GM18520 (cell line): ENCODE data around the gene FGF9.

Experiments
- ATAC-seq: cut with Tn5 transposase; IDR thresholded peaks from one replicate; pipeline ENCODE4 v1.9.1; 2021; ENCODE audit not compliant: unreplicated experiment

The FGF9 gene

DNA sequence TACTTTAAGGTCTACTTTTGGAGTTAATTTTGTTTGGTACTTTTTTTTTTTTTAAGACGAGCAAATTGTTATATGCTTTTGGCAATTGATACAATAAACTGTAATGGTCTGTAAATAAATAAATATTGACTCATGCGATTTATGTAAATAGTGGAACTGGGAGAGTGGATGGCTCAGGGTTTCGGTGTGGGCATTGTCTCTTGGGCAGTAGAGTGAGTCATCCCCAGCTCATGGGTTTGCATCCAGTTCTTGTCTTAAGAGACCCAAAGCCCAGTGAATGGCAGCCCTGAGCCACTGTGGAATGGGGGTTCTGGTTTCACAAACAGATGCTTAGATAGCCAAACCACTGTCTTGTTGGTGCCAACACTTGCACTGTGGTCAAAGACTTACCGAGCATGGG, 33.0 kb downstream of the FGF9 start:
- ATAC-seq, result no peak

- no peak for ATAC-seq
Observed at GRCh38 chr13:21707586-21707985, 36.7 kb downstream of the FGF9 start.

GRCh38 chr13:21709697-21710096, 38.8 kb downstream of the FGF9 start:
- ATAC-seq, result no peak

DNA sequence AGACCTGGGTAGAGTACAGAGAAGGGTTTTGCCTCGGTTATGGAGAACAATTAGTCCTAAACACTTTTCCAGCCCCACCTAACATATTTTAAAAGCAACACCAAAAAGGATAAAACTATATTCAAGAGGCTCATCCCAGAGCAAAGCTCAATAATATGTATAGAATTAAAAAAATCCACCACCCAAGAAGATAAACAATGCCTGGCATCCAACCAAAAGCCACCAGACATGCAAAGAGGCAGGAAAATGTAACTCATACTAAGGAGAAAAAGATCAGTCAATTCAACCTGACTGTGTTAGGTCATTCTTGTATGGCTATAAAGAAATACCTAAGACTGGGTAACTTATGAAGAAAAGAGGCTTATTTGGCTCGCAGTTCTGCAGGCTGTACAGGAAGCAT, 39.3 kb downstream of the FGF9 start:
- ATAC-seq, result no peak

DNA sequence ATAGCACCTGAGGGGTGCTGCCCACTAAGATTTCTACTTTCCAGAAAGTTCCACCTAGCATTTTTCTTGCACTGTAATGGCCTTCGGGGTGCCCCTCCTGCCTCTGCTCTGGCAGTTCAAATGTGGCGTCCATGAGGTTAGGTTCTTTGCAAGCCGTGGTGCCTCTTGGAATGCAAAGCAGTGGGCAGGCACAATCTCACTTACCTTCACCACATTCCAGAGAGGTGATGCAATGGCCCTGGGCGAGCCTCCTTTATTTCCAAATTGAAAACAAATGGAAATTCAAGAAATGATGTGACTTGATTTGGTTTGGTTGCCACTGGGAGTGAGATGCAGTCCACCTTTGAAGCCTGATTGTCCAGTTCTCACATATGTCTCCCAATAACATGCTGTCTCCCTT, 46.9 kb downstream of the FGF9 start:
- no peak for ATAC-seq

DNA sequence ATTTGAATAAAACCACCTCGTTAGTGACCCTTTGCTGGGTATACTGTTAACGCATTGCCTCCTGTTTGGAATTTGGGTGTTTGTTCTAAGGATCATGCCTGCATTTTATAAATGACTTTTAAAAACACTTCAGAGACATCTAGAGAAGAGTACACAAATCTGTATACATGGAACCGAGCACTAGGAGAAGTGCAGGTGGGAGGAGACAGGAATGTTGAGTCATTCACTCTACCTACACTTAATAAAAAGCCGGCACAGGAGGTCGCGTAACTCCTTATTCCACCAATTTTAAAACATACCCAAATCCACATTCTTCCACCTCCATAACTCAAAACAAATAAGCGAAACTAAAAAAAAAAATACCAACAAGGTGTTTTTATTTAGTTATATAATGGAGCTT, 48.6 kb downstream of the FGF9 start:
- no peak for ATAC-seq

DNA sequence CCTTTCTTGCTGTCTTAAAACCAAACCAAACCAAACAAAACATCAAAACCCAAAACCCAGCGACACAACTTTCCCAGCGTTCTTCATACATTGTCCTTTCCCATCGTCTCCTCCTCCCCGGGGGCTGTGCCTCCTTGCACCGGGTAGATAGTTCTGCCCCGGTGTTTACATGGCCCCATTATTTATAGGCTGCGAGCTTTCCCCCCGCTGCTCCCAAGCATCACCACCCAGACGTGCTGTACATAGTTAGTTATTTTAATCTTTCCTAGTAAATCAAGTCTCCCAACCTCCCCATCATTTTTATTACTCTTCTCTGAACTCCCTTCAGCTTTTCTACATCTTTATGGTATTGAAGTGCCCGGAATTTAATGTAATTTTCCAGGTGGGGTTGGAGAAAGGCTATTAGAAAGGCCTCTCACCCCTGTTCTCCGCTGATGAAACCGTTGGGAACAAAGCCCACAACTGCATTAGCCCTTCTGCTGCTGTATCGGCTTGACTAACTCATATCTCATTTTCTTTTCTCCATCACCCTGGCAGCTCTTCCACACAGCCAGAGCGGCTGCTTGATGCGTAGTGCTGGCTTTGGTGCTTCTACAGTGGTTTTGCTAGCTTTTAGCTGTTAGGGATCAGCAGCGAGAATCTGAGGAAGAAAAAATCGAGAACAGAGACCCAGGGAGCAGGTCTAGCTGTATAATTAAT, 53.1 kb downstream of the FGF9 start:
- ATAC-seq, result no peak

GRCh38 chr13:21730186-21730880, 59.5 kb downstream of the FGF9 start:
- no peak for ATAC-seq

DNA sequence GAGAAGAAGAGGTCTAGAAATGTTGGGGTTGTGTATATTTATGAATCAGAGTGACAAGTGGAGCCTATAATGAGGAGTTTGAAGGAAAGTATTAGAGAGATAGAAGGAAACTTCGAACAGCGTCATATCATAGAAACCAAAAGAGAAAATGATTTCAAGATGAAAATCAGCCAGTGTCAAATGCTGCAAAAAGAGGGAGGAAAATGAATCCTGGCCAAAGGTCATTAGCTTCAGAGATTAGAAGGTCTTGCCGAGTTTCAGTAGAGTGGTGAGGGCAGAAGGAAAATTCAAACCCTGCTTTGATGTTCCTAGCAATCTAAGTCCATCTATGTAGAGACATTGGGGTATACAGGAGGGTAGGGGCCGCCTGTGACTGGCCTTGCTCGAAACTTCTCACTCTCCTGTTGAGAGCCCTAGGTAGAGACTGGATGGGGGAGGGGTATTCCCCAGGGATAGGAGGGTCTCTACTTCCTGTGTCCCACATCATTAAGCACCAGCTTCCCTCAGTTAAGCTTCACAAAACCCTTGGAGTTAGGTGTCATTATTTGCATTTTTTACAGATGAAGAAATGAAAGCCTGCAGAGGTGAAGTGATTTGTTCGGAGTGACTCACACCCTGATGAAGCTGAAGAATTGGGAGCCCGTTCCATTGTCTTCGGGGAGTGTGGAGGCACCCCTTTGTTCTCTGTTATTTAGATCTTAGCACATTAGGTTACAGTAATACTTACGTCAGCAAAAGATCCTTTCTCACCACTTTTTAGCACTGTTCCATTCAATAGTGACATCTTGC, 62.8 kb downstream of the FGF9 start:
- no peak for ATAC-seq

GRCh38 chr13:21734961-21735360, 64.1 kb downstream of the FGF9 start:
- ATAC-seq, result no peak

DNA sequence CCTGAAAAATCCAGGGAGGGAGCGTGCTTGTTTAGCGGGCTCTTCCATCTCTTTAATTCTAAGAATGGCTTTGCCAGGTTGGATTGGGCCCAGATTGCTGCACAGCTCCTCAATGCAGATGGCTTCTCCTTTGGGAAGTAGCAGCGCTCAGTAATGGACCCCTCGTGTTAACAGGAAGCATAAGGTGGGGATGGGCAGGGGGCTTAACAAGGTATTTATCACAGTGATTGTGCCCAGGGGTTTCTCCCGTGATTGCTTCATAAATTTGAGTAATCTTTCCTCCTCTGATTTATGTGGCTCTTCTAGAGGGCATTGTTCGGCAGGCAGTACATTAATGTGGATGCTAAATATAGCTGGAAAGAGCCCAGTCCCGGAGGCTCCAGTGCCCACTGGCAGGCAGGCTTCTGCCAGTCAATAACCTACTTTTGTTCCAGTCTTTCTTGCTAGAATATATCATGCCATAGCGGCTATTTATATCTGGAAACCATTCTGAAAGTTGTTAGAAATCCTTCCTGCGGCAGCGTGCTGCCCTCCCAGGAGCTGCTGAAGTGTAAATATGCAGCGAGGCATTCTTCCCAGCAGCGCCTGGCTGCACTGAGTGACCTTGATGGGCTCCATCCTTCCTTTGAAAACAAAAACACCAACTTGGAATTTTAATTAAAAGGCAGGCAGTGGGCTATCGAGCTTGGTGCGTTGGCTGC, 65.0 kb downstream of the FGF9 start:
- no peak for ATAC-seq

DNA sequence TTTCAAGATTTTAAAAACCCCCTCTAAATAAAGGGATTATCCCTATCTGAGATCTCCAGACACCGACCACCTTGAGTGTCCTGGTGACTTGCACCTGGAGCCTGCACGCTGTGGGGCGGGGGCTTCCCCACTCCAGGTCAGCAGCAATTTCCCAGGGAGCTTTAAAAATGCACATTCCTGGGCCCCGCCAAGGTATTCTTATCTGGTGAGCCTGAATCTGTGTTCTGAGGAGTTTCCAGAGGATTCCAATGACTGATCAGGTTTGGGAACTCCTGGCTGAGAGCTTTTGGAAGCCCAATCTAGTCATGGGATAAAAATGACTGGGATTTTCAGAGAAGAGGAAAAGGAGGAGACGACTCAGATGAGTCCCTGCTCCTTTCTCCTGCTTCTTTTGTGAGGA, 66.1 kb downstream of the FGF9 start:
- ATAC-seq, result no peak

GRCh38 chr13:21738630-21739029, 67.8 kb downstream of the FGF9 start:
- no peak for ATAC-seq

DNA sequence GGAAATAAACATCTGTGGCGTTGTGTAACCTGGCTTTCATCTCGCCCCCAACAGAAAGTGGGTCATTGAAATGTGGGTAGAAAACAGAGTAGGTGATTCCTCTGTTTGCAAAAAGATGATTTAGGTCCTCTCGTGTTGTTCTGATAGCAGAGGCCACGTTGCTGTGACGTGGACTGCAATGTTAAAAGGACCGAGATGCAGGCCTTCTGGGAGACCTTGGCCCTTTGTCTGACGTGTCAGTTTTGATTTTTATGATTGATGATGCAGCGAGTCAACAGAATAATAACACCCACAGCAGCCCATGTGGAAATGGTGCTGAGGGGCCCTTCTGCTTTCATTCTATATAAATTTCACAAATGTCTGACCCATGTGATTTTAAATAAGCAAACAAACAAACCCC, 68.9 kb downstream of the FGF9 start:
- no peak for ATAC-seq

- no peak for ATAC-seq
Observed at GRCh38 chr13:21741396-21741979, 70.6 kb downstream of the FGF9 start.

GRCh38 chr13:21742096-21742495, 71.2 kb downstream of the FGF9 start:
- no peak for ATAC-seq

GRCh38 chr13:21744149-21744548, 73.3 kb downstream of the FGF9 start:
- ATAC-seq, result no peak

GRCh38 chr13:21745307-21745706, 74.4 kb downstream of the FGF9 start:
- ATAC-seq, result no peak

DNA sequence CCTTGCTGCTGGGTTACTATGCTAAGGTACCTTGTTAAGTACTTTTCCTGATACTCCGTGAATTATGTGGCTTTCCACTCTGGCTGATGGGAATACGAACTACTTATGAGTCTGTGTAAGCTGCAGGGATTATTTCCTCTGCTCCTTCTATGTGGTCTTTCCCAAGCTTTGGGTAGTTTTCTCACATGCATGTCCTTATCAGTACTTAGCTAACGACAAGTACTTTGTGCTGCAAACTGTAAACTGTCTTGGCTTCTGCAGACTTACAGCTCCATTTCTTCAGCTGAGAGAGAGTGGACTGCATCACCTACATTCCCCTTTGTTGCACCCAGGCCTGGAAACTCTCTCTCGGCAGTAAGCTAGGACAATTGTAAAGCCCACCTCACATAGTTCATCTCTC, 76.6 kb downstream of the FGF9 start:
- ATAC-seq, result no peak

DNA sequence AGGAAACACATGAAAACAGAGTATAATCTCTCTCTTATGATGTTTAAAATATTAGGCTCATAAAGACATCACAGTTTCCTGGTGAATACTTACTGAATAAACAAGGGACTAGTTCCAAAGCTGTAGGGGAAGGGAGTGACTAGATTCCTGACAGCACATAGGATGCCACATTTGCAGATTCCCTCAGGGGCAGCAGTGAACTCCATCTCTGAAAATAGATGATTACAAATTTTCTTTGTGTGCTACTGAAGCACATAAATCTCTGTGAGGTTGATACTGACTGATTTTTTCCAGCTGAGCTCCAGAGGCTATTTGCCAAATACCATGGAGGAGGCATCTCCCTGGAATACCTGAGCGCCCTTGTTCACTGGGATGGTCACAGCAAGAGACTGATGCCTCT, 77.3 kb downstream of the FGF9 start:
- no peak for ATAC-seq

DNA sequence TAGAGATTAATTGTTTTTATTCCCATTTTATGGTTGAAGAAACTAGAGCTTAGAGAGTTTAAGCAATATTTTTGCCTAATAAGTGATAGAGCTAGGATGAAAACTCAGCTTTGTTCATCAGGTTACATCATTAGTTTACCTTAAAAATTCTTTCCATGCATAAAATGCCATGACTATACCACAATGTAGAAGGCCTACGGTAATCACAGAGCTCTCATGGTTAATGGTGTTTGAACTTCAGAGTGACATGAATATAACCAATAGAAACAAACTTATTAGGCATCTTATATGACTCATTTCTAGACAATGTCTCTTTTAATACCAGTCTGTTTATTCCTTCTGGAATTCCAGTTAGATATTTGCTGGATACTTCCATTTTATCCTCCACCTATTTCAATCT, 78.5 kb downstream of the FGF9 start:
- ATAC-seq, result no peak
